Fibroblast of lung (primary cell): ENCODE measurements around the gene ITPR2. TPM values are rescaled to one million over a fixed set of nuclear protein-coding genes. Genes with fewer than 3 reads are reported as not detected.

ENCODE experiments used
- DNase-seq, 2 donors: peaks; one replicate each; pipeline versions ENCODE4 v3.0.0 to v3.0.0-alpha.2; 2010; ENCODE audit warnings: low read depth in 2 of 2
- H2AFZ ChIP-seq: 2 replicates; pipeline ENCODE4 v1.5.1; 2012; ENCODE audit warnings: low read length, control low read depth, inconsistent platforms
- H3K27ac ChIP-seq: 2 replicates; pipeline ENCODE4 v1.5.1; 2011; ENCODE audit warnings: low read length, control low read depth; ENCODE audit not compliant: insufficient read depth
- H3K27me3 ChIP-seq: 2 replicates; pipeline ENCODE4 v1.5.1; 2011; ENCODE audit warnings: mild to moderate bottlenecking, low read length; ENCODE audit not compliant: control insufficient read depth, insufficient read depth
- H3K36me3 ChIP-seq: 2 replicates; pipeline ENCODE4 v1.5.1; 2011; ENCODE audit warnings: low read length; ENCODE audit not compliant: control insufficient read depth, insufficient read depth
- H3K4me1 ChIP-seq: 2 replicates; pipeline ENCODE4 v1.5.1; 2011; ENCODE audit warnings: low read length; ENCODE audit not compliant: control insufficient read depth, insufficient read depth; ENCODE audit errors: extremely low read depth
- H3K4me2 ChIP-seq: 2 replicates; pipeline ENCODE4 v1.5.1; 2011; ENCODE audit warnings: low read length, control low read depth; ENCODE audit not compliant: insufficient read depth; ENCODE audit errors: extremely low read depth
- H3K4me3 ChIP-seq, 4 experiments: fragments of 200-600 bp in 1 of 4; sonication (generic) in 1 of 4; replicated peaks in 1 of 4; 2 replicates each; pipeline ENCODE4 v1.5.1; 2011 to 2016; ENCODE audit warnings: low read length in 4 of 4, low read depth in 3 of 4, mild to moderate bottlenecking in 3 of 4, control low read depth in 2 of 4, inconsistent platforms in 1 of 4, mixed read lengths in 1 of 4; ENCODE audit not compliant: insufficient read depth in 1 of 4; ENCODE audit errors: control extremely low read depth in 1 of 4
- H3K79me2 ChIP-seq: 2 replicates; pipeline ENCODE4 v1.5.1; 2012; ENCODE audit warnings: mild to moderate bottlenecking, low read length, inconsistent platforms; ENCODE audit not compliant: control insufficient read depth, insufficient read depth
- H3K9ac ChIP-seq: 2 replicates; pipeline ENCODE4 v1.5.1; 2011; ENCODE audit warnings: mild to moderate bottlenecking, low read length, control low read depth; ENCODE audit not compliant: insufficient read depth
- H3K9me3 ChIP-seq: 2 replicates; pipeline ENCODE4 v1.5.1; 2012; ENCODE audit warnings: low read depth, low read length; ENCODE audit not compliant: control insufficient read depth, insufficient read depth
- H4K20me1 ChIP-seq: 2 replicates; pipeline ENCODE4 v1.5.1; 2011; ENCODE audit warnings: low read length; ENCODE audit not compliant: control insufficient read depth, insufficient read depth; ENCODE audit errors: extremely low read depth
- CTCF ChIP-seq, 2 donors: IDR thresholded peaks in 1 of 2; conservative IDR thresholded peaks in 1 of 2; 1 replicate in 1 of 2; 2 replicates in 1 of 2; pipeline ENCODE4 v1.5.1; 2011 to 2012; ENCODE audit warnings: low read length in 2 of 2, control low read depth in 1 of 2, inconsistent platforms in 1 of 2, low read depth in 1 of 2, mild to moderate bottlenecking in 1 of 2
- EZH2 ChIP-seq: IDR thresholded peaks from 2 replicates; pipeline ENCODE4 v1.5.1; 2012; ENCODE audit warnings: low read length, control low read depth, mild to moderate bottlenecking; ENCODE audit errors: missing control alignments
- polyA plus RNA-seq, 2 donors: library from polyadenylated mRNA; depleted of rRNA in 1 of 2; stranded (reverse) in 1 of 2; unstranded in 1 of 2; fragments of >200 nt; gene quantifications; 2 replicates each; pipeline ENCODE4 v1.2.1, GENCODE V29; 2011 to 2012; ENCODE audit warnings: missing spikeins in 1 of 2
- total RNA-seq: library from RNA; depleted of rRNA; stranded (reverse); fragments of >200 nt; gene quantifications from 2 replicates; pipeline ENCODE4 v1.2.1, GENCODE V29; 2014

The ITPR2 gene
- total and polyA plus RNA-seq, 2 donors (not counting 1 experiment from before 2014, with no cell fraction given): 5.1 to 24.6 TPM

- no peaks in the 10 kb centered on the region for H3K9me3 ChIP-seq
- H3K9ac ChIP-seq: no peak overlapping the region
- no peak for TF ChIP-seq EZH2
- no peak for TF ChIP-seq CTCF (conservative IDR thresholded peaks at IDR 0.05 in 1 of 2, IDR thresholded peaks at IDR 0.05 in 1 of 2; ENCODE audit: low read depth in 1 of 2, low read length in 2 of 2)
- H3K79me2 ChIP-seq: no peaks in the 10 kb centered on the region
- no peak overlapping the region for H3K27ac ChIP-seq
- no peaks in the 10 kb centered on the region for H3K27me3 ChIP-seq
- H3K4me3 ChIP-seq: no peak overlapping the region
- no peak overlapping the region for H3K4me2 ChIP-seq
- H3K36me3 ChIP-seq: no peaks in the 10 kb centered on the region
- no peak overlapping the region for H2AFZ ChIP-seq
- H3K4me1 ChIP-seq: no peaks in the 10 kb centered on the region
- DNase-seq: no peak
- H4K20me1 ChIP-seq: no peaks in the 10 kb centered on the region
These were observed 19.2 kb downstream of the ITPR2 start for GRCh38 chr12:26813812-26814211.

GRCh38 chr12:26810330-26810729 lies 22.7 kb downstream of the ITPR2 start:
- Histone ChIP-seq H3K4me2 (peak overlapping the region; percentile 82), H2AFZ (peak overlapping the region; percentile 59), H3K4me1 (no peaks in the 10 kb centered on the region), H3K9me3 (no peaks in the 10 kb centered on the region), H3K79me2 (no peaks in the 10 kb centered on the region), H3K27ac (peak overlapping the region; percentile 33), H4K20me1 (no peaks in the 10 kb centered on the region), H3K36me3 (no peaks in the 10 kb centered on the region), H3K4me3 (peak overlapping the region in 3 of 4 experiments; percentile 9 to 39 (median 32)), H3K9ac (no peak overlapping the region), H3K27me3 (no peaks in the 10 kb centered on the region)
- TF ChIP-seq EZH2 (no peak), CTCF (conservative IDR thresholded peaks at IDR 0.05 in 1 of 2, IDR thresholded peaks at IDR 0.05 in 1 of 2; ENCODE audit: low read depth in 1 of 2, low read length in 2 of 2) (no peak)
- DNase-seq: peak; percentile 79 to 91

- H3K9ac ChIP-seq: no peak overlapping the region
- DNase-seq: no peak
These were observed 23.2 kb downstream of the ITPR2 start for GRCh38 chr12:26809611-26810285.

More at GRCh38 chr12:26809611-26810285, 23.2 kb downstream of the ITPR2 start:
- no peak overlapping the region for H3K4me3 ChIP-seq
- H4K20me1 ChIP-seq: no peaks in the 10 kb centered on the region
- no peaks in the 10 kb centered on the region for H3K79me2 ChIP-seq
- H3K4me1 ChIP-seq: no peaks in the 10 kb centered on the region
- no peak for TF ChIP-seq CTCF (conservative IDR thresholded peaks at IDR 0.05 in 1 of 2, IDR thresholded peaks at IDR 0.05 in 1 of 2; ENCODE audit: low read depth in 1 of 2, low read length in 2 of 2)
- no peak for TF ChIP-seq EZH2
- H3K27ac ChIP-seq: peak overlapping the region; percentile 33
- H3K36me3 ChIP-seq: no peaks in the 10 kb centered on the region
- no peaks in the 10 kb centered on the region for H3K27me3 ChIP-seq
- H3K4me2 ChIP-seq: no peak overlapping the region
- H3K9me3 ChIP-seq: no peaks in the 10 kb centered on the region
- no peak overlapping the region for H2AFZ ChIP-seq
